Measurements from ENCODE around the gene MRGPRD.

- no peak for TF ChIP-seq CTCF (conservative IDR thresholded peaks at IDR 0.05; ENCODE audit: low read length)
- no peak for TF ChIP-seq EZH2phosphoT487 (IDR thresholded peaks at IDR 0.05; ENCODE audit: borderline replicate concordance)
Observed at GRCh38 chr11:69007975-69008381, 27.2 kb upstream of the MRGPRD start.

Data from Loucy (cell line).